GM21529 (cell line): Measurements from ENCODE around the gene NDUFS6.
A peak's percentile ranks its signal among the peaks of the same experiment; 100 is the strongest.
"Not testable (repeated sequence)": the region's sequence is repeated elsewhere in the genome, so short reads cannot be mapped to it uniquely, and the experiment has no call there.

Experiments used
- ATAC-seq: cut with Tn5 transposase; IDR thresholded peaks from one replicate; pipeline ENCODE4 v1.9.1; 2021; ENCODE audit not compliant: unreplicated experiment

Gene NDUFS6

DNA sequence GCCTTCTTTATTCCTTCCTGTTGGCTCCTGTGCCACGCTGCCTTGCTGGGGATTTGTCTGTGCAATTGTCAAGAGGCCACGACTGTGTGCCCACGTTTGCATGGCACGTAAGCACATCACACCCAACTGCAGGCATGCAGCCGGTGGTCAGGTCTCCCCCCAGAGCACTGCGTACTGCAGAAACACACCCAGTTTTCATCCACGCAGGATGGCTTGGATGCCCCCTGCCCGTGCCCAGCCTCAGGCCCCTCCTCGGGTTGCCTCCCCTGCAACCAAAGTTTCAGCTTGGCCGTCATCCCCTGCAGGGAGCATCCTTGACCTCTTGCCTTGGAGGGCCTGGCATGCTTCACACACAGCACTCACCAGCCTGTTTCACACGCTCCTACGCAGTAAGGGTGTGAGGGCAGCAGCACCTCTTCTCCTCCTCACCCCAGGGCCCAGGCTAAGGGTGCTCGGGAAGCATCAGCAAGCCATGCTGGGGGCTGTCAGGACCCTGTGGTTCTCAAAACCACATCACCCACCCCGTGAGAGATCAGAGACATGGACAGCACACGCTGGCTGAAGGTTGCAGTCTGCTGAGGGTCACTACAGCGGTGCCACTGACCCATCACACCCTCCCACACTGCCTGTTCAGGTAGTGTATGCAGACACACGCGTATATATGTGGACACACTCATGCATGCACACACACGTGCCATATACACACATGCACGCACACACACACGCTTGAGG lies 4.7 kb upstream of the NDUFS6 start:
- no peak for ATAC-seq

DNA sequence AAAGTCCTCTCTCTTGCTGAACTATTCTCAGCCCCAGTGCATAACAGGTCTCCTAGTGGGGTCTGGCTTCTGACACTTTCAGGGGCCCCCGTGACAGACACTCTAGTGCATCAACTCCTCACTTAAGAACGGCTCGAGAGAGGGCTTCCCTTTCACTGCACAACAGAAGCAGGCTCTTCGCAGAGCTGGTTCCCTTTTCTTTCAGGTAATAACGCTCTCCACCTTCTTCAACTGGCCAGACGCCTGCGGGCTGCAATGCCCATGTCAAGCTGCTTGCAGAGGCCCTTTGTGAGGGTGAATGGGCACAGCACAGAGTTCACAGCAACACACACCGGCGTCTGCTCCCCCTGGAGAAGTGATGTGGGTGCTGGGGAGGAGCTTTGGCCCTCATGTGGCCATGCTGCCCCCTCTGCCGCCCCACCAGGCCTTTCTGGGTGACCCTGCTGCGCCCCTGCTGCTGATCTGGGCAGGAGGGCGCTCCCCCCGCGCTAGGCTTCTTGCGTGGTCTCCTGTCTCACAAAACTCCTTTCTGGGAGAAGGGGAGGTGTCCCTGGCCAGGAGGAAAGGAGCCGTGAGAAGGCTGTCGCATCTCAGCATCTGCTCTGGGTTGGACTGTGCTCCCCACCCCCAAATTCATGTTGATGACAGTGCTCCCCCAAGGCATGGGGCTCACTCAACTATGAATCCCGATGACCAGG lies 4.0 kb upstream of the NDUFS6 start:
- no peak for ATAC-seq

DNA sequence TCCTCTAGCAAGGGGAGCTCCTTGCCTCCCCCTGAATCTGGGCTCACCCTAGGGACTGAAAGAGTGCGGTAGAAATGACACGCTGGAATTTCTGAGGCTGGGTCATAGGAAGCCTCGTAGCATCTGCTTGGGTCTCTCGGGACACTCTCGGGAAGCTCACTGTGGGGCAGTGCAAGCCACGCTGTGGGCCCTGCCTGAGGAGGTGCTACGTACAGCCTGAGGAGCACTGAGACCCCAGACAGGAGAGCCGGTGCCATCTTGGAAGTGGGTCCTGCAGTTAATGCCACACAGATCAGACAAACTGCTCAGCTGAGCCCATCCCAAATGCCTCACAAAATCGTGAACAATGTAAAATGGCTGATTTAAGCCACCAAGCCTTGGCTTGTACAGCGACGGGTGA lies 3.4 kb upstream of the NDUFS6 start:
- ATAC-seq: no peak

DNA sequence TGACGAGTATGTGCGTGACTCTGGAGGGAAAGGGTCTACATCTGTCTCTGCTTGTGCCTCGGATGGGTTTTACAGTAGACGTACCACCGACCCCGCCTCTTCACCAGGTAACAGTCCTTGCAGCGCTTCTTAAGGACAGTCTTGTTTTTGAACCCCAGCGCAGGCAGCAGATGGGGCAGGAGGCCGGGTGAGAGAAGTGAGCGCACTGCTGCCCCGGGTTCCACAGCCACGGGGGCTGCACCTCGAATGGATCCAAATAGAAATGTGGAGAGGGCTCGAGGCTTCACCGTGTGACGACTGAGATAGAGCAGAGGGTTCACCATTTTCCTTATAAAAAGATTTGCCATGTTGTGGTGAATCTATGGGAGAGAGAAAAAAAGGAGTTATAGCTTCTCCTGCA lies 2.6 kb upstream of the NDUFS6 start:
- not testable (repeated sequence) for ATAC-seq

DNA sequence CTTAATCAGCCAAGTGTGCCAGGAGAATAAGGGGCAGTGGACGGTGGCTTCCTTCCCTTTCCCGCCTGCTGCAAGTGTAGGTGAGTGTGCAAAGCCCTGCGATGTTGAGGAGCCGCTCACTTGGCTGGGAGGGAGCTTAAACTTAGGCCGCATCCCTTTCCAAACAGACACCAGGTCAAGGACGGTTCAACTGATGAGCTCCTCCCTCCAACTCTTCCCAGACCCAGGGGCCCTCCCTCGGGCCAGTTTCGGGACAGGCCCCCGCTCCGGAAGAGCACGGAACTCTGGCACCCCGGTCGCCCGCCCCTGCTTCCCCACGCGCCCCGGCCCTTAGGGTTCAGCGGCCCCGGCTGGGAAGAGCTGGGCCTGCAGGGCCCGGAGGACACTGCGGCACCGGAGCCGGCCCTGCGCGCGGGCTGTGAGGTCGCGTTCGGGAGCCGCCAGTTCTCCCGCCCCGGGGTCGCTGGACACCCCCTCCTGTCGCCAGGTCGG lies 2.1 kb upstream of the NDUFS6 start:
- ATAC-seq: peak; percentile 35

DNA sequence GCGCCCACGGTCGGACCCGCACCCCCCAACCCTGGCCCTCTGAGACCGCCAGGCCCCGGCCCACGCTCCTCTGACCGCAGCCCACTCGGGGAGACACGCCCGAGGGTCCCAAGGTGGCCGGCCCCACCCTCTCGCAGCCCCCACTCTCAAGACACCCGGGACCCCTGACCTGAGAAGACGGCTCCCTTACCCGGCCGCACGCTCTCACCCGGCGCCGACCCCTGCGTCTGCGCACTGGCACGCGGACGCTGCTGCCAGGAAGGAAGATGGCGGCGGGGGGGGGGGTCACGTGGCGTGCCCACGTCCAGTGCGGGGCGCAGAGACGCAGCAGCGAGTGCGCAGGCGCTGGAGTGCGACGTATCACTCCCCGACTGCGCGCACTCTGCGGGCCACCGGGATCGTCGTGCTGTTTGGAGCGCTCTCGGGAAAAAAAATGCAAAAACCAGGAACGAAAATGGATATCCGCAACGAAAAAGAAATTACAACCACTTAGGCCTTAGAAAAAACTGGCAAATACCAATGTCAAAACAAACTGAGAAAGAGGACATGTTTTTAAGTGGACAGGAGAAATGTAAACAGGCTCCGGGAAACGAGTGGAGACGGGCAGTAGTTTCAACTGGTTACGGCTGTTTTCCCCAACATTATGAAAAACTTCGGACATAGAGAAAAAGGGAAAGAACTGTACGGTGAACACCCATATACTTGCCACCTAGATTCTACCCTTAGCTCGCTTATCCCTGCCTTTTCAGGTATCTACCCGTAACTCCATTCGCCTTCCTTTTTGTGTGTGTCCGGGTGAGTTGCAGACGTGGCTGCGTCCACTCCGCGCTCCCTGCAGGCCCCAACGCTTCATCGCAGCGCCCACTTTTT lies 1.4 kb upstream of the NDUFS6 start, which contains the start of gene MRPL36:
TSS of gene MRPL36 (minus strand) at position 236 of the 870 bp plus-strand sequence. CDS start 902 bp downstream, outside the sequence.
- ATAC-seq: peak; percentile 51

DNA sequence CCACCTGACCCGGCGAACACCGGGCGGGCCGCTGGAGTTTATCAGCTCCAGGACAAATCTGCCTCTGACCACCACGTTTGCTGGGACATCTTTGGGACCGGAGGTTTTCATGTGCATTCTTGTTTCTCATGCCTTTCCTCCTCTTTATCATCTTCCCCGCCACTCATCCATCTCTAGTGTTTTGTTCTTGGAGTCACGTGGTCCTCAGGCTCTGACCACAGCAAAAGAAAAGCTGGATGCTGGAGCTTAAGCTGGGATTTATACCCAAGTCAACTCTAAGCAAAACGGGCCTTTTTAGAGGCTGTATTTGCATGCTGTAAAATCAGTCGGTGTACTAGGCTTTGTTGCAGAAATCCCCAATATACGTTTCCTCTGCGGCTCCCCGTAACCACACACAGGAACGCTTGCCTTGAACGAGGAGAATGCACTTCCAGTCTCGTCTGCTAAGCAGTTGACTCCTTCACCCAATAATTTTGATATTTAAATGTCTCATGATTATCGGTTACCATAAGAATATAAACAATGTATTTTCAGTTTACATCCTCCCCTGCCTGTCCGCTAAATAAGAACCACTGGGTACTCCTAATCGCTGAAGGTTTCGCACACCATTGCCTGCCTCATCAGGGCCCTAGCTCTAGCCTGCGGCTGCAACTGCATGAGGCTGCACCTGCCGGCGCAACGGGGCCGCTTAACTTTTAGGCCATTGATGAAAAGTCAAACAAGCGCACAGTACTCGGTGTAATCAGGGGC lies 560 bp upstream of the NDUFS6 start:
- peak; percentile 35 for ATAC-seq

DNA sequence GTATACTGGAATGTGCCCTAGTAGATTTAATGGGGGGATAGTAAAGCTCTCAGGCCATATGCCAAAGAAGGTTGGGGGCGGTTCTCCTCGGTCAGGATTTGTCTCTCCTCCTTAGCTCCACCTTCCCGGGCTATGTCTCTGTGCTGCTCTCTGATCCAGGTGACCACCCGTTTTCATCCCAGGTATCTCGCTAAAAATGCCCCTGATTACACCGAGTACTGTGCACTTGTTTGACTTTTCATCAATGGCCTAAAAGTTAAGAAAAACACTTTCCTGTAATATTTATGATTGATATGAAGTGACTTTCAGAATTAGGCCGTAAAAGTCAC lies 724 bp downstream of the NDUFS6 start:
- ATAC-seq: no peak

DNA sequence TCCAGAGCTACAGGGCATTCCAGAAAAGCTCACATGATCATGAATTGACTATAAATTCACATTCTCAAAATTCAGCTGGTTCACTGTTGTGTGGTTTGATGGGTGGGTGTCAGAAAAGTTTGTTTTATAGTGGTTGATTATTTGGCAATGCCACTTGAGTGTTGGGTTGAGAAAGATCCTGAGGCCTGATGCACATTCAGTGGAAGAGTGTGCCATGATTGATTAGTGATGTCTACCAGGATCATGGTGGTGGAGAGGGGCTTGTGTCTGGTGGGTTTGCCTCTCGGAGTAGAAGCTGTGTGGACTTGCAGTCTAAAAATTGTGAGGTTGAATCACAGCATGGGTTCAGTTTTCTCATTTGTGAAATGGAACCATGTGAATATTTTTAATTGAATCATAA lies 2.0 kb downstream of the NDUFS6 start:
- ATAC-seq: no peak

DNA sequence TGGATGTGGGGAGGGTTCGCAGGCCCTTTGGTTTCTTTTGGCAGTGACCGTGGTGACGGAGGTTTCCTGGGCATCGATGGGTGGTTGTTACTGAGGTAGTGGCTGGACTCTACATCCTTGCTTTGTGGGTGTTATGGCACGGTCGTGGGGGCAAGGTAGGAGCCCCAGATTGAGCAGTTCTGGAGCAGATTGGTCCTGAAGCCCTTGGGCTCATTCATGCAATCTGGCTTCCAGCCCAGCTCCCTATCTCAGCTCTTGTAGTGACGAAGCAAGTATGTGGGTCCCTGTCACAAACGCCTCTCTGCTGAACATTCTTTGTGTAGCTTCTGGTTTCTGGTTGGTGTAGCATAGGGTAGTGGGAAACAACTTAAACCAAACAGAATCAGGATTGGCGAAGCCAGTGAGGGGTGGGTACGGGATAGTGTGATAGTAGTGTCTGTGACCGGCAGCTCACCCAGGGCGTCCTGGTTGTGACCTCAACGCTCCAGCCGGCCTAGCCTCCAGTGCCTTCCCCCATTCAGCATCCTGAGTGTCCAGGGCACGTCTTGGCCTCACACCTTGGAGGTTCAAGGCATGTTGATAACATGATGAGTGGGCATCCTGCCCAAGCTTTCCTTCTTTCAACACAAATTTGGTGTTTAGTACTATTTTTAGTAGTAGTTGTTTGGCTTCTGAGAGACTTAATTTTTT lies 2.9 kb downstream of the NDUFS6 start:
- no peak for ATAC-seq

DNA sequence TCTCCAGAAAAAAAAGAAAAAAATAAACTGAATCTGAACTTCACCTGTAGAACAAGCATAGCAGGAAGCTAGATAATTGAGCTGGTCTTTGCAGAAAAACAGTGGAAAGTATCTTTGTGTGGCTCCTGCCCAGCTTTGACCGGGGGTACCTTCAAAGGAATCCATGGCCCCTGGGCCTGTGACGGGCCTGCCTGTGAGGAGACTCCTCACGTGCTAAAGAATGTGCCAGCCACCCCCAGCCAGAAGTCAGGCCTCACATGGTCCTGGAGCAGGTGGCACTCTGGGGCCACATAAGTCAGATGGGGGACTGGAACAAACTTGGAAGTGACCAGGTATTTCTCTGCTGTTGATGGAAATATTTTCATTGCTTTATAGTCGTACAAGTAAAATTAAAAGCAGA lies 4.1 kb downstream of the NDUFS6 start:
- ATAC-seq: no peak

DNA sequence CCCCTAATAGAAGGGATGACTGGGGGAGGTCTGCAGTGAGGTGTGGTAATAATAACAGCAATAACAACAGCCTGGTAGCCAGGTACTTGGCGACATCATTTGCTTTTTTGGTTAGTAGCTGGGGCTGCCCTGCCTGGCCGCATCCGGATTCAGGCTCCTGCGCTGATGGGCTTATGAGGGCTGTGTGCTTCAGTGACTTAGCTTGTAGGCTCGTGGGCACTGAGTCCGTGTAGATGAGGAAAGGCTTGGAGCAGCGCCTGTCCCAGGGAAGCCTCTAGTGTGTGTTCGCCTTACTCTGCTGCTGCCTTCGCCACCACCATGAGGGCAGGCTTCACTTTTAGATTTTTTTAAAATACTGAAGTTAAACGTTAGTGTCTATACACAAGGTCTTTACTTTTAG lies 4.5 kb downstream of the NDUFS6 start:
- no peak for ATAC-seq

DNA sequence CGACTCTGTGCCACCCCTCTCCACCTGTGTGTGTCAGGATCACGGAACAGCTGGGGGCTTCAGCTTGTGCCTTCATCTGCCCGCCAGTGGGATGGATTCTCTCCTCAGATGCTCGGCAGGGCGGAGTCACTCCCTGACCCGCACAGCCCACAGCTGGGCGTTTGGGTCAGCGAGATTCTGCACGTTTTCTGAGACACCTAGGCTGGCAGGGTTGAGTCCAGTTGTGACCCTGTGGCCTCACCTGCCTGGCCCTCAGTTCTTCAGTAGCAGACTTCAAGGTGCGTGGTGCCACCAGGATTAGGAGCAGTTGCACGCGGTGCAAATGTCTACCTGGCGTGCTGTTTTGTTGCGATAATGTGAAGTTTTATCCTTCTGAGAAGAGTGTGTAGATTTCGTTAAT lies 5.0 kb downstream of the NDUFS6 start:
- ATAC-seq: no peak

DNA sequence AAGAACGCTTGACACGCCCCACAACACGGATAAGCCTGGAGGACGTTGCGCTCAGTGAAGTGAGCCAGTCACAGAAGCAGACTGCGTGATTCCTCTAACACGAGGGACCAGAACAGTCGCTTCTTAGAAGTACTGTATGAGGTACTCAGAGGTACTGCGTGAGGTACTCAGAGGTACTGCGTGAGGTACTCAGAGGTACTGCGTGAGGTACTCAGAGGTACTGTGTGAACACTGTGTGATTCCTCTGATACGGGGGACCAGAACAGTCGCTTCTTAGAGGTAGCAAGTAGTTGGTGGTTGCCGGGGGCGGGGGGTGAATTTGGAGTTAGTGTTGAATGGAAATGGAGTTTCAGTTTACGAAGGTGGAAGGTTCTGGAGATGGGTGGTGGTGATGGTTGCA lies 5.8 kb downstream of the NDUFS6 start:
- ATAC-seq: no peak

DNA sequence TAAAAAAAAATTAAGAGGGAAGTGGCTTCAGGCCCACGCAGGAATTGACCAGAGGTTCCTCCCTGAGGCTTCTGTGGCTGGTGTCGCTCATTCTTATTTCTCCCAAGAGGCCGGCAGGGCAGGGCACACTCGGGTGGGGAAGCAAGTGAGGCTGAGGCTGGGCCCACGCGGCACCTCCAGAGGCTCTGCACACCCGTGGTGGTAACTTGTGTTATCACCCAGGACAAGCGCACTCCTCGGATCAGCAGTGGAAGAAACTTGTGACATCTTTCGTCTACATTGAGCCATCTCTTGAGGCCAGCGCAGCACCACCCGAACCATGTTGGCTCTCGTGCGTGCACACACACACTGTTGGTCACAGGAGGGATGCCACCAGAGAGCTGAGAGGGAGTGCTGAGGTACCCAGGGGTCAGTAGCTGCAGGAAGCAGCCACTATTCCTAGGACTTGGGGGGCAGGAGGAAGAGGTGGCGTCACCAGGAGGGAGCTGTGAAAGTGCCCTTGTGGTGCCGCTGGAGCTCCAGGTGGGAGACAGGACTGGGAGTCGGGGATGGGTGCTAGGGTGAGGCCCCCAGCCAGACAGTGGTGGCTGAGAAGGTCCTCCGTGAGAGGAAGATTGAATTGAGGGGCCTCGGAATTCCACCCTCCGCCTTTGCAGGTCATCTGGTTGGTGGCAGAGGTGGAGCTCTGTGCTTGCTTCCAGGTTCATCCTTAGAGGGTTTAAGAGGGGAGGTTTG lies 6.4 kb downstream of the NDUFS6 start:
- ATAC-seq: no peak

DNA sequence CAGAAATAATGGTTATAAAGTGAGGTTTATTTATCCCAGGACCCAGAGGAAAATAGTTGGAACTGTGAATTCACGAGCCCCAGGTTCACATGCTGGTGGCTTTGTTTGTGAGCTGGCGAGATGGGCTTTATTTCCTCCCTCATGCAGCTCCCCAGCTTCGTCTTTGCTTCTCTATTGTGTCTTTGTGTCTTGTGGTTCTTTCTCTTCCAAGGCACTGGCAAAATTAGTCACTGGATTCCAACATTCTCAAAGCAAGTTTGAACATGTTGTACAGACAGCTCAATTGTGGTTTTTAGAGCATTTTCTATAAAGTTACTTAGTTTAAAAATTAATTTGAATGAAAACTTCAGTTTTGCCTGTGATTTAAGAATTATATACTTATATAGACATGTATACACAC lies 7.2 kb downstream of the NDUFS6 start:
- ATAC-seq: no peak

DNA sequence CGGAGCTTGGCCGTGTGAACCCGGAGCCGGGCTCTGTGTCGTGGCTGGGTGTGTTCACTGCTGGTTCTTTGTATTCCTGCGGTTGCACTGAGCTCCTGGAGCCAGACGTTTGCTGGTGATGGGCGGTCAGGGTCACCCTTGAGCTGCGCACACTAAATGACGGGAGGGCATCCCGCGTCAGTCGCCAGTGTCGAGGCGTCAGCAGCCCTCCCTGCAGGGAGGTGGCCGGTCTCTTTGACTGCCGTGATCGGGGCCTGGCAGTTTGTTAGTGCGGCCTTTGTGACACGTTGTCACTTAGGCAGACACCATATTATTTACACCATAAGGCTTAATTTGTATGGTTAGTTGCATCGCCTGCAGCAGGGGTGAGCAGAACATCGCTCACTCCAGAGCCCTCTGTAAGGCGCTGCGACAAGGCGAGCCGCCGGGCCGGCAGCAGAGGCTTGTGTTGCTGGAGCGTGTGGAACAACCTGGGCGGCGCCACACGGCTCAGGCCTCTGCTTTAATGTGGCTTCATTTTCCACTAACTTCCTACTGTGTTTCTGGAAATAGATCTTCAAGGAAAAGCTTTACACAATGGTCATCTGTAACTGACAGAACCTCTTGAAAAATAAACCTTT lies 8.3 kb downstream of the NDUFS6 start:
- no peak for ATAC-seq

DNA sequence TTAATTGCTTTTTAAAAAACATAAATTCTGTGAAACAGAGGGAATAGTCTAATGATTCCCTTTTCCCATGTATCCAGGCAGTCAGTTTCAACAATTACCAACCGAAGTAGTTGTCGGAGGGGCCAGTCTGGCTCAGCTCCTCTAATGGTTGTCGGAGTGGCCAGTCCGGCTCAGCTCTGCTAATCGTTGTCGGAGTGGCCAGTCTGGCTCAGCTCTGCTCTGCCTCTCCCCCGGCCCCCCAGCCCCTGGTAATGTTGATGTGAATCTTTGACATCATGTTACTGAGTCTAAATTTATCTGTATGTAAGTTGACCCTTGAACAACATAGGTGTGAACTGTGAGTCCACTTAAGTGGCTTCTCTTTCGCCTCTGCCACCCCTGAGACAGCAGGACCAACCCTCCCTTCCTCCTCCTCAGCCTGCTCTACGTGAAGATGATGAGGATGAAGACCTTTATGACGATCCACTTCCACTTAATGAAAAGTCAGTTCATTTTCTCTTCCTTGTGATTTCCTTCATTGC lies 9.4 kb downstream of the NDUFS6 start:
- no peak for ATAC-seq
